H9 (cell line): ENCODE measurements around the gene KRT12. TPM values are rescaled to one million over a fixed set of nuclear protein-coding genes. Genes with fewer than 3 reads are reported as not detected.

Source experiments
- DNase-seq: peaks from one replicate; pipeline ENCODE4 v3.0.0-alpha.2; 2017
- H2AFZ ChIP-seq: one replicate; pipeline ENCODE4 v1.6.1; 2013; ENCODE audit warnings: mild to moderate bottlenecking, low read length, control low read depth, moderate library complexity
- H2AK5ac ChIP-seq: 2 replicates; pipeline ENCODE4 v1.6.1; 2013; ENCODE audit warnings: low read length, control low read depth, mixed read lengths; ENCODE audit not compliant: insufficient read length
- H2BK120ac ChIP-seq: one replicate; pipeline ENCODE4 v1.6.1; 2013; ENCODE audit warnings: low read depth, mild to moderate bottlenecking, low read length, control low read depth, inconsistent platforms; ENCODE audit not compliant: poor library complexity, severe bottlenecking
- H2BK12ac ChIP-seq: 2 replicates; pipeline ENCODE4 v1.6.1; 2013; ENCODE audit warnings: low read length, control low read depth, mixed read lengths, low read depth; ENCODE audit not compliant: insufficient read length
- H2BK15ac ChIP-seq: 2 replicates; pipeline ENCODE4 v1.6.1; 2013; ENCODE audit warnings: low read depth, low read length, control low read depth
- H2BK20ac ChIP-seq: one replicate; pipeline ENCODE4 v1.6.1; 2013; ENCODE audit warnings: low read depth, mild to moderate bottlenecking, low read length, control low read depth, inconsistent platforms; ENCODE audit not compliant: poor library complexity, severe bottlenecking
- H2BK5ac ChIP-seq: 2 replicates; pipeline ENCODE4 v1.6.1; 2013; ENCODE audit warnings: low read length, control low read depth, mixed read lengths; ENCODE audit not compliant: insufficient read length
- H3K14ac ChIP-seq: 2 replicates; pipeline ENCODE4 v1.6.1; 2013; ENCODE audit warnings: low read length, control low read depth; ENCODE audit not compliant: insufficient read depth
- H3K18ac ChIP-seq: 2 replicates; pipeline ENCODE4 v1.6.1; 2013; ENCODE audit warnings: low read depth, mild to moderate bottlenecking, mixed read lengths, low read length, control low read depth; ENCODE audit not compliant: insufficient read length
- H3K23ac ChIP-seq: 2 replicates; pipeline ENCODE4 v1.6.1; 2013; ENCODE audit warnings: low read length, control low read depth, mixed read lengths, low read depth; ENCODE audit not compliant: insufficient read length
- H3K23me2 ChIP-seq: 2 replicates; pipeline ENCODE4 v1.6.1; 2013; ENCODE audit warnings: low read depth, mild to moderate bottlenecking, mixed read lengths, low read length, control low read depth; ENCODE audit not compliant: insufficient read length, poor library complexity, severe bottlenecking
- H3K27ac ChIP-seq: 2 replicates; pipeline ENCODE4 v1.5.1; 2013; ENCODE audit warnings: low read length, control low read depth, mixed read lengths, low read depth; ENCODE audit not compliant: insufficient read length
- H3K27me3 ChIP-seq: 2 replicates; pipeline ENCODE4 v1.6.1; 2013; ENCODE audit warnings: low read length, control low read depth, inconsistent platforms; ENCODE audit not compliant: insufficient read depth
- H3K4ac ChIP-seq: 2 replicates; pipeline ENCODE4 v1.6.1; 2013; ENCODE audit warnings: low read depth, mild to moderate bottlenecking, control low read depth, inconsistent platforms, low read length, moderate library complexity
- H3K4me1 ChIP-seq: 2 replicates; pipeline ENCODE4 v1.6.1; 2013; ENCODE audit warnings: low read length, control low read depth, inconsistent platforms; ENCODE audit not compliant: insufficient read depth
- H3K4me2 ChIP-seq: 2 replicates; pipeline ENCODE4 v1.6.1; 2013; ENCODE audit warnings: low read length, control low read depth, mixed read lengths; ENCODE audit not compliant: insufficient read length, insufficient read depth
- H3K56ac ChIP-seq: 2 replicates; pipeline ENCODE4 v1.6.1; 2013; ENCODE audit warnings: low read depth, mild to moderate bottlenecking, mixed read lengths, low read length, control low read depth; ENCODE audit not compliant: insufficient read length
- H3K79me1 ChIP-seq: 2 replicates; pipeline ENCODE4 v1.6.1; 2013; ENCODE audit warnings: low read depth, mild to moderate bottlenecking, moderate library complexity, low read length, control low read depth, inconsistent platforms; ENCODE audit not compliant: insufficient read depth, poor library complexity, severe bottlenecking
- H3K79me2 ChIP-seq: 2 replicates; pipeline ENCODE4 v1.6.1; 2013; ENCODE audit warnings: low read length, control low read depth, inconsistent platforms; ENCODE audit not compliant: insufficient read depth
- H3K9ac ChIP-seq: 2 replicates; pipeline ENCODE4 v1.6.1; 2013; ENCODE audit warnings: low read length, control low read depth, mixed read lengths; ENCODE audit not compliant: insufficient read length; ENCODE audit errors: extremely low read depth
- H3K9me3 ChIP-seq: one replicate; pipeline ENCODE4 v1.6.1; 2013; ENCODE audit warnings: low read depth, low read length, inconsistent platforms; ENCODE audit not compliant: control insufficient read depth
- H3T11ph ChIP-seq: one replicate; pipeline ENCODE4 v1.6.1; 2013; ENCODE audit warnings: mild to moderate bottlenecking, low read length, control low read depth, inconsistent platforms
- H4K20me1 ChIP-seq: one replicate; pipeline ENCODE4 v1.6.1; 2013; ENCODE audit not compliant: control insufficient read depth, insufficient read length, insufficient read depth
- H4K5ac ChIP-seq: 2 replicates; pipeline ENCODE4 v1.6.1; 2013; ENCODE audit warnings: low read depth, mild to moderate bottlenecking, mixed read lengths, low read length, control low read depth; ENCODE audit not compliant: insufficient read length
- H4K8ac ChIP-seq: replicated peaks from 2 replicates; pipeline ENCODE4 v1.6.1; 2013; ENCODE audit warnings: low read length, control low read depth, mixed read lengths, low read depth; ENCODE audit not compliant: insufficient read length
- H4K91ac ChIP-seq: 2 replicates; pipeline ENCODE4 v1.6.1; 2013; ENCODE audit warnings: low read depth, mild to moderate bottlenecking, moderate library complexity, mixed read lengths, low read length, control low read depth; ENCODE audit not compliant: insufficient read length
- H3K27ac Mint-ChIP-seq, 3 experiments: 2 replicates in 2 of 3; 3 replicates in 1 of 3; pipeline ENCODE4 v1.8.0; 2020 to 2021; ENCODE audit warnings: mixed read lengths in 3 of 3, mild to moderate bottlenecking in 1 of 3, moderate library complexity in 1 of 3
- H3K27me3 Mint-ChIP-seq: 2 replicates; pipeline ENCODE4 v1.8.0; 2021; ENCODE audit warnings: low read depth, mild to moderate bottlenecking, moderate library complexity, mixed read lengths
- H3K36me3 Mint-ChIP-seq, 3 experiments: 2 replicates in 2 of 3; 3 replicates in 1 of 3; pipeline ENCODE4 v1.8.0; 2020 to 2021; ENCODE audit warnings: low read depth in 3 of 3, mixed read lengths in 3 of 3; ENCODE audit not compliant: insufficient read depth in 1 of 3
- H3K4me1 Mint-ChIP-seq, 2 experiments: 2 replicates each; pipeline ENCODE4 v1.8.0; 2020; ENCODE audit warnings: mixed read lengths in 2 of 2
- H3K4me3 Mint-ChIP-seq, 2 experiments: 2 replicates in 1 of 2; 3 replicates in 1 of 2; pipeline ENCODE4 v1.8.0; 2020 to 2021; ENCODE audit warnings: mild to moderate bottlenecking in 2 of 2, mixed read lengths in 2 of 2, moderate library complexity in 1 of 2
- H3K9me3 Mint-ChIP-seq, 2 experiments: 2 replicates in 1 of 2; 3 replicates in 1 of 2; pipeline ENCODE4 v1.8.0; 2020; ENCODE audit warnings: mild to moderate bottlenecking in 2 of 2, mixed read lengths in 2 of 2, moderate library complexity in 1 of 2
- WGBS: extraction: QIAGEN DNeasy Blood & Tissue Kit; methylation state at CpG from one replicate; pipeline ENCODE4 v1.1.7; 2013; ENCODE audit warnings: missing lambda C conversion rate, low lambda C conversion rate, mixed read lengths; ENCODE audit not compliant: insufficient read length; ENCODE audit errors: extremely low coverage; 5-methylcytosine and 5-hydroxymethylcytosine counted together
- total RNA-seq: library from RNA; stranded (reverse); gene quantifications from 2 replicates; pipeline ENCODE4 v1.2.1, GENCODE V29; 2021
- TF ChIP-seq, protein P1 (sequence below): fragments of 200-600 bp; sonication (generic); conservative IDR thresholded peaks from 3 replicates; pipeline ENCODE4 v1.8.0; 2021; ENCODE audit warnings: antibody characterized with exemption, mild to moderate bottlenecking

The KRT12 gene
- total RNA-seq, 1 experiment from 2014 or later = not detected

DNA sequence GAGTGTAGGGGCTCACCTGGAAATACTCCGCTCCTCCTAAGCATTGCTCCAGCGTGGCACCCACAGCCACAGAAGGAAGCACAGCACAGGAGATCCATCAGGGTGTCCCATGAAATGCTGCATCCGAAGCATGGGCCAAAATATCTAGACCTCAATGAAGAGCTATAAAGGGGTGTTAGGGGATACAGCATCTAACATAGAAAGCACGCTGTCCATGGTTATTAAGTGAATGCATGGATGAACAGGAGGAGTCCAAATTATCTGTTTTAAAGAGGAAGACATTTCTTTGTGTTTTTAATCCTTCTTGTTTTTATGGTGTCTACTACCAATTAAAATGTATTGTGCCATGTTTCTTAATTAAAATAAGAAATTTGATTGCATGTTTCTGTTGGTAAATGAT lies 39.6 kb upstream of the KRT12 start:
- Histone ChIP-seq H3K23ac (no peak overlapping the region), H3K14ac (no peak overlapping the region), H3K18ac (no peak overlapping the region), H4K5ac (no peak overlapping the region), H2BK5ac (no peak overlapping the region), H3K9ac (no peak overlapping the region), H3K9me3 (no peaks in the 10 kb centered on the region), H2BK15ac (no peak overlapping the region), H3K27me3 (no peaks in the 10 kb centered on the region), H2BK20ac (no peak overlapping the region), H3K4ac (no peak overlapping the region), H4K91ac (no peak overlapping the region), H3K4me2 (no peak overlapping the region), H3K79me2 (no peaks in the 10 kb centered on the region), H4K8ac (no peak overlapping the region), H2AFZ (no peak overlapping the region), H3K56ac (no peak overlapping the region), H2BK12ac (no peak overlapping the region), H3K27ac (no peak overlapping the region), H2BK120ac (no peak overlapping the region), H3T11ph (no peak overlapping the region), H3K79me1 (no peaks in the 10 kb centered on the region), H2AK5ac (no peak overlapping the region), H3K4me1 (0 out of 2 replicates have a peak, but pooled peaks cover 2% of the 10 kb centered on the region), H3K23me2 (no peaks in the 10 kb centered on the region), H4K20me1 (no peaks in the 10 kb centered on the region)
- TF ChIP-seq, protein P1, sequence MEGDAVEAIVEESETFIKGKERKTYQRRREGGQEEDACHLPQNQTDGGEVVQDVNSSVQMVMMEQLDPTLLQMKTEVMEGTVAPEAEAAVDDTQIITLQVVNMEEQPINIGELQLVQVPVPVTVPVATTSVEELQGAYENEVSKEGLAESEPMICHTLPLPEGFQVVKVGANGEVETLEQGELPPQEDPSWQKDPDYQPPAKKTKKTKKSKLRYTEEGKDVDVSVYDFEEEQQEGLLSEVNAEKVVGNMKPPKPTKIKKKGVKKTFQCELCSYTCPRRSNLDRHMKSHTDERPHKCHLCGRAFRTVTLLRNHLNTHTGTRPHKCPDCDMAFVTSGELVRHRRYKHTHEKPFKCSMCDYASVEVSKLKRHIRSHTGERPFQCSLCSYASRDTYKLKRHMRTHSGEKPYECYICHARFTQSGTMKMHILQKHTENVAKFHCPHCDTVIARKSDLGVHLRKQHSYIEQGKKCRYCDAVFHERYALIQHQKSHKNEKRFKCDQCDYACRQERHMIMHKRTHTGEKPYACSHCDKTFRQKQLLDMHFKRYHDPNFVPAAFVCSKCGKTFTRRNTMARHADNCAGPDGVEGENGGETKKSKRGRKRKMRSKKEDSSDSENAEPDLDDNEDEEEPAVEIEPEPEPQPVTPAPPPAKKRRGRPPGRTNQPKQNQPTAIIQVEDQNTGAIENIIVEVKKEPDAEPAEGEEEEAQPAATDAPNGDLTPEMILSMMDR = no peak
- no peak for DNase-seq
- H3K27me3 Mint-ChIP-seq = peaks cover 2% of the 10 kb centered on the region
- no peaks in the 10 kb centered on the region for H3K36me3 Mint-ChIP-seq
- peaks cover 18 to 39% of the 10 kb centered on the region in 2 experiments for H3K4me1 Mint-ChIP-seq
- no peak overlapping the region for H3K27ac Mint-ChIP-seq
- H3K9me3 Mint-ChIP-seq = no peaks in the 10 kb centered on the region
- H3K4me3 Mint-ChIP-seq = no peak overlapping the region
- WGBS = no CpG with 5 or more reads among the region's 4 CpGs
